Measurements from ENCODE around the gene MS4A15.

The MS4A15 gene

GRCh38 chr11:60725592-60725991 is 31.1 kb upstream of the MS4A15 start:
- Histone ChIP-seq H3K27me3 (ENCODE audit: control insufficient read depth in 1 of 2, insufficient read depth in 2 of 2, low read length in 2 of 2) (peaks cover 0 to 6% of the 10 kb centered on the region in 2 donors), H3K36me3 (ENCODE audit: control insufficient read depth in 1 of 2, insufficient read depth in 2 of 2, low read length in 2 of 2) (no peaks in the 10 kb centered on the region), H3K27ac (ENCODE audit: low read depth, low read length) (no peak overlapping the region), H3K4me1 (ENCODE audit: control insufficient read depth in 1 of 2, insufficient read depth in 2 of 2, low read length in 2 of 2) (peaks cover 3 to 4% of the 10 kb centered on the region in 2 donors), H3K9me3 (ENCODE audit: control insufficient read depth in 1 of 2, low read length in 2 of 2) (no peaks in the 10 kb centered on the region), H3K9ac (ENCODE audit: low read depth in 1 of 2, low read length in 2 of 2) (no peak overlapping the region), H3K4me3 (ENCODE audit: low read depth in 1 of 2, low read length in 2 of 2) (no peak overlapping the region)

GRCh38 chr11:60731586-60731985 is 25.1 kb upstream of the MS4A15 start:
- H3K27ac ChIP-seq (ENCODE audit: low read depth, low read length), result no peak overlapping the region
- H3K9ac ChIP-seq (ENCODE audit: low read depth in 1 of 2, low read length in 2 of 2), result no peak overlapping the region
- no peak overlapping the region for H3K4me3 ChIP-seq (ENCODE audit: low read depth in 1 of 2, low read length in 2 of 2)

GRCh38 chr11:60734279-60734678 is 22.4 kb upstream of the MS4A15 start:
- no peak overlapping the region for H3K4me3 ChIP-seq (ENCODE audit: low read depth in 1 of 2, low read length in 2 of 2)
- H3K27ac ChIP-seq (ENCODE audit: low read depth, low read length), result no peak overlapping the region
- H3K9ac ChIP-seq (ENCODE audit: low read depth in 1 of 2, low read length in 2 of 2), result no peak overlapping the region
- no peaks in the 10 kb centered on the region for H3K27me3 ChIP-seq (ENCODE audit: control insufficient read depth in 1 of 2, insufficient read depth in 2 of 2, low read length in 2 of 2)
- no peaks in the 10 kb centered on the region for H3K9me3 ChIP-seq (ENCODE audit: control insufficient read depth in 1 of 2, low read length in 2 of 2)
- H3K36me3 ChIP-seq (ENCODE audit: control insufficient read depth in 1 of 2, insufficient read depth in 2 of 2, low read length in 2 of 2), result no peaks in the 10 kb centered on the region
- no peaks in the 10 kb centered on the region for H3K4me1 ChIP-seq (ENCODE audit: control insufficient read depth in 1 of 2, insufficient read depth in 2 of 2, low read length in 2 of 2)

More at GRCh38 chr11:60731586-60731985, 25.1 kb upstream of the MS4A15 start:
- H3K4me1 ChIP-seq (ENCODE audit: control insufficient read depth in 1 of 2, insufficient read depth in 2 of 2, low read length in 2 of 2), result no peaks in the 10 kb centered on the region
- H3K27me3 ChIP-seq (ENCODE audit: control insufficient read depth in 1 of 2, insufficient read depth in 2 of 2, low read length in 2 of 2), result peaks cover 0 to 6% of the 10 kb centered on the region in 2 donors
- no peaks in the 10 kb centered on the region for H3K9me3 ChIP-seq (ENCODE audit: control insufficient read depth in 1 of 2, low read length in 2 of 2)
- no peaks in the 10 kb centered on the region for H3K36me3 ChIP-seq (ENCODE audit: control insufficient read depth in 1 of 2, insufficient read depth in 2 of 2, low read length in 2 of 2)

- no peak overlapping the region for H3K9ac ChIP-seq (ENCODE audit: low read depth in 1 of 2, low read length in 2 of 2)
- no peaks in the 10 kb centered on the region for H3K36me3 ChIP-seq (ENCODE audit: control insufficient read depth in 1 of 2, insufficient read depth in 2 of 2, low read length in 2 of 2)
- peaks cover 5 to 11% of the 10 kb centered on the region in 2 donors for H3K4me1 ChIP-seq (ENCODE audit: control insufficient read depth in 1 of 2, insufficient read depth in 2 of 2, low read length in 2 of 2)
- no peak overlapping the region for H3K27ac ChIP-seq (ENCODE audit: low read depth, low read length)
- no peak overlapping the region for H3K4me3 ChIP-seq (ENCODE audit: low read depth in 1 of 2, low read length in 2 of 2)
- no peaks in the 10 kb centered on the region for H3K9me3 ChIP-seq (ENCODE audit: control insufficient read depth in 1 of 2, low read length in 2 of 2)
- no peaks in the 10 kb centered on the region for H3K27me3 ChIP-seq (ENCODE audit: control insufficient read depth in 1 of 2, insufficient read depth in 2 of 2, low read length in 2 of 2)
Observed at GRCh38 chr11:60739114-60739513, 17.6 kb upstream of the MS4A15 start.

GRCh38 chr11:60740573-60740972 is 16.1 kb upstream of the MS4A15 start:
- Histone ChIP-seq H3K9me3 (ENCODE audit: control insufficient read depth in 1 of 2, low read length in 2 of 2) (no peaks in the 10 kb centered on the region), H3K27me3 (ENCODE audit: control insufficient read depth in 1 of 2, insufficient read depth in 2 of 2, low read length in 2 of 2) (no peaks in the 10 kb centered on the region), H3K4me1 (ENCODE audit: control insufficient read depth in 1 of 2, insufficient read depth in 2 of 2, low read length in 2 of 2) (peaks cover 5 to 11% of the 10 kb centered on the region in 2 donors), H3K36me3 (ENCODE audit: control insufficient read depth in 1 of 2, insufficient read depth in 2 of 2, low read length in 2 of 2) (no peaks in the 10 kb centered on the region), H3K27ac (ENCODE audit: low read depth, low read length) (no peak overlapping the region), H3K4me3 (ENCODE audit: low read depth in 1 of 2, low read length in 2 of 2) (no peak overlapping the region), H3K9ac (ENCODE audit: low read depth in 1 of 2, low read length in 2 of 2) (no peak overlapping the region)

- H3K27ac ChIP-seq (ENCODE audit: low read depth, low read length), result no peak overlapping the region
- no peak overlapping the region for H3K4me3 ChIP-seq (ENCODE audit: low read depth in 1 of 2, low read length in 2 of 2)
- no peaks in the 10 kb centered on the region for H3K36me3 ChIP-seq (ENCODE audit: control insufficient read depth in 1 of 2, insufficient read depth in 2 of 2, low read length in 2 of 2)
Observed at GRCh38 chr11:60741421-60741820, 15.2 kb upstream of the MS4A15 start.

GRCh38 chr11:60743058-60743457 is 13.6 kb upstream of the MS4A15 start:
- Histone ChIP-seq H3K27me3 (ENCODE audit: control insufficient read depth in 1 of 2, insufficient read depth in 2 of 2, low read length in 2 of 2) (no peaks in the 10 kb centered on the region), H3K9me3 (ENCODE audit: control insufficient read depth in 1 of 2, low read length in 2 of 2) (no peaks in the 10 kb centered on the region), H3K9ac (ENCODE audit: low read depth in 1 of 2, low read length in 2 of 2) (no peak overlapping the region), H3K4me1 (ENCODE audit: control insufficient read depth in 1 of 2, insufficient read depth in 2 of 2, low read length in 2 of 2) (peaks cover 5 to 11% of the 10 kb centered on the region in 2 donors), H3K4me3 (ENCODE audit: low read depth in 1 of 2, low read length in 2 of 2) (no peak overlapping the region), H3K27ac (ENCODE audit: low read depth, low read length) (no peak overlapping the region), H3K36me3 (ENCODE audit: control insufficient read depth in 1 of 2, insufficient read depth in 2 of 2, low read length in 2 of 2) (no peaks in the 10 kb centered on the region)

More at GRCh38 chr11:60741421-60741820, 15.2 kb upstream of the MS4A15 start:
- no peak overlapping the region for H3K9ac ChIP-seq (ENCODE audit: low read depth in 1 of 2, low read length in 2 of 2)
- no peaks in the 10 kb centered on the region for H3K27me3 ChIP-seq (ENCODE audit: control insufficient read depth in 1 of 2, insufficient read depth in 2 of 2, low read length in 2 of 2)
- H3K4me1 ChIP-seq (ENCODE audit: control insufficient read depth in 1 of 2, insufficient read depth in 2 of 2, low read length in 2 of 2), result peaks cover 5 to 11% of the 10 kb centered on the region in 2 donors
- no peaks in the 10 kb centered on the region for H3K9me3 ChIP-seq (ENCODE audit: control insufficient read depth in 1 of 2, low read length in 2 of 2)

- no peaks in the 10 kb centered on the region for H3K27me3 ChIP-seq (ENCODE audit: control insufficient read depth in 1 of 2, insufficient read depth in 2 of 2, low read length in 2 of 2)
- no peaks in the 10 kb centered on the region for H3K9me3 ChIP-seq (ENCODE audit: control insufficient read depth in 1 of 2, low read length in 2 of 2)
- H3K4me1 ChIP-seq (ENCODE audit: control insufficient read depth in 1 of 2, insufficient read depth in 2 of 2, low read length in 2 of 2), result peaks cover 5 to 11% of the 10 kb centered on the region in 2 donors
- H3K27ac ChIP-seq (ENCODE audit: low read depth, low read length), result no peak overlapping the region
- H3K4me3 ChIP-seq (ENCODE audit: low read depth in 1 of 2, low read length in 2 of 2), result no peak overlapping the region
- no peaks in the 10 kb centered on the region for H3K36me3 ChIP-seq (ENCODE audit: control insufficient read depth in 1 of 2, insufficient read depth in 2 of 2, low read length in 2 of 2)
- H3K9ac ChIP-seq (ENCODE audit: low read depth in 1 of 2, low read length in 2 of 2), result no peak overlapping the region
Observed at GRCh38 chr11:60744114-60744513, 12.6 kb upstream of the MS4A15 start.

GRCh38 chr11:60747359-60747873 is 9.3 kb upstream of the MS4A15 start:
- H3K36me3 ChIP-seq (ENCODE audit: control insufficient read depth in 1 of 2, insufficient read depth in 2 of 2, low read length in 2 of 2), result no peaks in the 10 kb centered on the region

GRCh38 chr11:60748225-60748624 is 8.4 kb upstream of the MS4A15 start:
- no peaks in the 10 kb centered on the region for H3K27me3 ChIP-seq (ENCODE audit: control insufficient read depth in 1 of 2, insufficient read depth in 2 of 2, low read length in 2 of 2)

More at GRCh38 chr11:60747359-60747873, 9.3 kb upstream of the MS4A15 start:
- Histone ChIP-seq H3K27ac (ENCODE audit: low read depth, low read length) (no peak overlapping the region), H3K27me3 (ENCODE audit: control insufficient read depth in 1 of 2, insufficient read depth in 2 of 2, low read length in 2 of 2) (no peaks in the 10 kb centered on the region), H3K4me1 (ENCODE audit: control insufficient read depth in 1 of 2, insufficient read depth in 2 of 2, low read length in 2 of 2) (peaks cover 5 to 10% of the 10 kb centered on the region in 2 donors), H3K4me3 (ENCODE audit: low read depth in 1 of 2, low read length in 2 of 2) (no peak overlapping the region), H3K9me3 (ENCODE audit: control insufficient read depth in 1 of 2, low read length in 2 of 2) (no peaks in the 10 kb centered on the region), H3K9ac (ENCODE audit: low read depth in 1 of 2, low read length in 2 of 2) (no peak overlapping the region)

More at GRCh38 chr11:60748225-60748624, 8.4 kb upstream of the MS4A15 start:
- Histone ChIP-seq H3K9me3 (ENCODE audit: control insufficient read depth in 1 of 2, low read length in 2 of 2) (no peaks in the 10 kb centered on the region), H3K9ac (ENCODE audit: low read depth in 1 of 2, low read length in 2 of 2) (no peak overlapping the region), H3K4me3 (ENCODE audit: low read depth in 1 of 2, low read length in 2 of 2) (no peak overlapping the region), H3K36me3 (ENCODE audit: control insufficient read depth in 1 of 2, insufficient read depth in 2 of 2, low read length in 2 of 2) (no peaks in the 10 kb centered on the region), H3K4me1 (ENCODE audit: control insufficient read depth in 1 of 2, insufficient read depth in 2 of 2, low read length in 2 of 2) (peaks cover 4 to 6% of the 10 kb centered on the region in 2 donors), H3K27ac (ENCODE audit: low read depth, low read length) (no peak overlapping the region)

Data from duodenal mucosa (tissue), 2 donors.